Activated gamma-delta T cell treated with anti-CD3 and anti-CD28 coated beads, Interleukin-2, amount 50 U/mL, for 16 hours (primary cell): ENCODE results near the gene GP1BB.
"Not testable (repeated sequence)": the region's sequence is repeated elsewhere in the genome, so short reads cannot be mapped to it uniquely, and the experiment has no call there.

Source experiments
- DNase-seq: peaks from one replicate; pipeline ENCODE4 v3.0.0-alpha.2; 2020; ENCODE audit warnings: low read depth

The GP1BB gene

GRCh38 chr22:19723232-19723982 is at the start of gene GP1BB:
TSS of gene GP1BB (plus strand) at chr22:19723539. CDS start at chr22:19723570, 31 bp downstream.
- DNase-seq, result no peak

DNA sequence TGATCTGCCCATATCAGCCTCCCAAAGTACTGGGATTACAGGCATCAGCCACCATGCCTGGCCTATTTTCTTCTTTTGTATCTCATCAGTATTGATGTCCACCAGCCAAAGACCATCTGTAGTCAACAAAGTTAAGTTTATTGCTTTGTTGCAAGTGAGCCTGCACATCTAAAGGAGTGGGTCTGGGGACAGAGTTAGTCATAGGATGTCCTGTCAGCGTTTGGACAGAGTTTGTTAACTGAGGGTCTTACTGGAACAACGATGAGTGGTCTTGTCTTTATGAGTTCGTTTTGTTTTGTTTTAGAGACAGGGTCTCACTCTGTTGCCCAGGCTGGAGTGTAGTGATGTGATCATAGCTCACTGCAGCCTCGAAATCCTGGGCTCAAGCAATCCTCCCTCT is 49.7 kb upstream of the GP1BB start:
- no peak for DNase-seq

- no peak for DNase-seq
Observed at GRCh38 chr22:19674129-19674928, 49.0 kb upstream of the GP1BB start.

DNA sequence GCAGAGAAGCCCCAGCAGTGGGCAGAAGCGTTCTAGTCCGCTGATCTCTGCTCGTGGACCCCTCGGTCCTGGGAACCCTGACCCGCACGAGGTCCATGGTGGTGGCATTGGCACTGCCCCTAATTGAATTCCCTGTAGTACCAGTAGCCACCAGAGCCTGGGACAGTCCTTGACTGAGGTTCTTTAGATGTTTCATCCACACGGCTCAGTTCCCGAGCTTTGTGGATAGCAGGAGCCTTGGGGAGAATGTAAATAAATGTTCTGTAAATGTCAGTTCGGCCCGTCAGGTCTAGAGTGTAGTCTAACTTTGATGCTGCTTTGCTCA is 48.4 kb upstream of the GP1BB start:
- no peak for DNase-seq

DNA sequence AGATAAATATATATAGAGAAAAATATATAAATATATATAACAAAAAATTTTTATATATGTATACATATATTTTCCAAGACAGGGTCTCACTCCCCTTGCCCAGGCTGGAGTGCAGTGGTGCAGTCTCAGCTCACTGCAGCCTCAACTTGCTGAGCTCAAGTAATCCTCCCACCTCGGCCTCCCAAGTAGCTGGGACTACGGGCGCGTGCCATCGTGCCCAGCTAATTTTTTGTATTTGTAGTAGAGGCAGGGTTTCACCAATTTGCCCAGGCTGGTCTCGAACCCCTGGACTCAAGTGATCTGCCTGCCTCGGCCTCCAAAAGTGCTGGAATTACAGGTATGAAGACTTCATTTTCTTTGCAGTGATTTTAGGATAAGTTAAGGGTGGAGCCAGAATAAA is 47.9 kb upstream of the GP1BB start:
- DNase-seq, result no peak

GRCh38 chr22:19676437-19676836 is 46.9 kb upstream of the GP1BB start:
- not testable (repeated sequence) for DNase-seq

GRCh38 chr22:19678949-19679521 is 44.3 kb upstream of the GP1BB start:
- no peak for DNase-seq

- peak; percentile 7 for DNase-seq
Observed at GRCh38 chr22:19679522-19680101, 43.7 kb upstream of the GP1BB start.

- no peak for DNase-seq
Observed at GRCh38 chr22:19680287-19680881, 43.0 kb upstream of the GP1BB start.

GRCh38 chr22:19680911-19681862 is 42.2 kb upstream of the GP1BB start:
- no peak for DNase-seq

- no peak for DNase-seq
Observed at GRCh38 chr22:19681863-19682245, 41.5 kb upstream of the GP1BB start.

- DNase-seq, result no peak
Observed at GRCh38 chr22:19686946-19687345, 36.4 kb upstream of the GP1BB start.

- no peak for DNase-seq
Observed at GRCh38 chr22:19687561-19688300, 35.6 kb upstream of the GP1BB start.

DNA sequence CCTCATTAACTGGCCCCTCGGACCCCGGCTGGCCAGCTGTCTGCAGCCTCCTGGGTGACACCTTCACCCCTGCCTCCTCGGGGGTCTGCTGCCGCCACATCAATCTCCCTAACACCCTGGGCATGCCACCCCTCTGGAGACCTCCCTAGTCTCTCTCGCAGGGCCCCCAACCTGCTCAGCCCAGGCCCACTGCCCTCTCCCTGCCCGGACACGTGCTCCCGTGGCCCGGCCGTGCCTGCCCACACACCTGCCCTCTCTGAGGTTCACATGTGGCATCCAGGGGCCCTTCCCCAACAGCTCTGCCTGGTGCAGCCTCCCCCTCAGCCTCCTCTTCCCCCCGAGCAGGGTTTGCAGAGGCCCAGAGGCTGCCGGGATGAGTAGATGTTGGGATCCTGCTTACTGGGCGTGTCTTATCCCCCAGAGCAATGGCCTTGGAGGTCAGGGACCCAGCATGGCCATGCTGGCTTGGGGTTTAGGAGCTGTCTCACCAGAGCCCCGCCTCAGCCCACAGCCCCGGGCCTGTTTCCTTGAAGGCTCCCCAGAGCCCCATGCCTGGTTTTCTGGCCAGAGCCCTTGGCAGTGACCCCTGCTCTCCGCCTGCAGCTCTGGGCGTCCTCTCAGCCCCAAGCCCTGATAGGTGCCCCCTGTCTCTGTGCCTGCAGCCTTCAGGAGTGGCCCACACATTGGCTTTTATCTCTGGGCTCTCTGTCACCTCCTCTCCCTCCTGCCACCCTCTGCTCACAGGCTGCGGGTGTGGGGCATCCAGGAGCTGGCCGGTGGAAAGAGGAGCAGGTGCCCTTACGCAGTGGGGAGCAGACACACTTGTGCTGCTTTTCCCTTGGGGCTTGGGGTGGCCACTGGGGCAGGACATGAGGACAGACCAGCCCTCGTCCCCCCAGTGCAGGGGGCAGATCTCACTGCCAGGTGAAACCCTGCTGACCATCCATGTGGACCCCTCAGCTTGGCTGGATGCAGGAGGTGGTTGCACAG is 34.7 kb upstream of the GP1BB start:
- DNase-seq, result no peak

DNA sequence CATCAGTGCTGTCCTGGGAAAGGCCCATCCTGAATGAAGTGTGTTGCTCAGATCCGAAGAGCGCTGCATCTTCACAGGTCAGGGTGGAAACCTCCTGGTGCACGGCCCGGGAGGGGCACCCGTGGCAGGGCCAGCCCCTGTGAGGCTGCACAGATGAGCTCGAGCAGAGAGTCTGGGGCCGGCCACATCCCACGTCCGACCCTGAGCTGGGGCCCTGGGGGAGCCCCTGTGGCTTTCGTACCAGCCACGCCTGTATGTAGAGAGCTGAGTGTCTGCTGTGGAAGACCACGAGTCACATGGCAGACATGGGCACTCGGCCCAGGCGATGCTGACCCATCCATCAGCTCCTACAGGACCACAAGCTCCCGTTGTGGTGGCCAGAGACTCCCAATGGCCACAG is 33.9 kb upstream of the GP1BB start:
- no peak for DNase-seq

DNA sequence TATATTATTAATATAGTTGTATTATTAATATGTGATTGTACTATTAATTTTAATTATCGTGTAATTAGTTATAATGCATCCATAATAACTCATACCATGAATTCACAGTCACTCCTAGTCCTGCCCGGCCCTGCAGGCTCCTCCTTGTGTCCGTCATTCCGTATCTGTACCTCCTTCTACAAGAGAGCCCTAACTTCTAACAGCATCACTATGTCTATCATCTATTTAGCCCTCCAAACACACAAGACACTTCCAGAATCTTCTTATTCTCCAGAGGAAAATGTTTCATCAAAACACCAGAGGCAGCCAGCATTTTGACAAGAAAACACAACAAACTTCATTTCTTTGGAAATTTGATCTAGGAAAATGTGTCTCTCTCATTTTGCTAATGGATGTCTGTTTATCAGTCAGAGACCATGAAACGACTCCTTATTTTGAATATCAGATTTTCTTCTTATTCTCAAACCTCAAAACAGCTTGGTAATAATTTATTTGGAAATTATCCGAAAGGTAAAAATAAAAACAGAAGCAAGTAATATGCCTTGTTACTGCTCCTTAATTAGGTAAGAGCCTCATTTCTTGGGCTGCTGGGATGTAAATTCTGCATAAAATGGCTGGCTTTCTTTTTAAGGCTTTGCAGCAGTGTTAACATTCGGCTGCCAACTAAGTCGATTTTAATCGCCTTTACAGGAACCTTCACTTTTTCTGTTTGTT is 32.2 kb upstream of the GP1BB start:
- no peak for DNase-seq

DNA sequence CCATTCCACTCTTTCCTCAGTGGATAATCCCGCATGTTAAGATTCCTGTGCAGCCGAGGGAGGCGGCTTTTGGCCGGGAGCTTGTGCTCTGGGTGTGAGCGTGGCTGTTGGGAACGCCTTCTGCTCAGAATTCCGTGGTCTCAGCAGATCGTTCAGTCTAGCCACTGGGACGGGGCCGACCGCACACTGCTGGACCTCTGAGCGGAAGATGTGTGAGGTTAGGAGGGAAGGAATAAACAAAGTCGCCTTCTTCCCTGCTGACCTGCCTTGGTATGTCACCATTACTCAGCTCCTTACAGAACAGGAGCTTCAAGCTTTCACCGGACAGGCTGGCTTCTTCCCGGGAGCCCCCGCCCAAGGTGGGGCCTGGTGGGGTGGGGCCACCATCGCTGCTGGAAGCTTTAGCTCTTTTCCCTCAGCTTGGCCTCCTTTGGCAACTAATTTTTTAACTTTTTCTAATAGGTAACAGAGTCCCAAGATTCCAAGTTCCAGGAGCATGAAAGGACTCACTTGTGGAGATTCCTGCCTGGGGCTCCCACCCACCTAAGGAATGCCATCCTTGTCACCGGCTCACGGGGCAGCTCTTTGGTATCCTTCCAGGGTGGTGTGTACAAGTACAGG is 31.5 kb upstream of the GP1BB start:
- no peak for DNase-seq

- DNase-seq, result no peak
Observed at GRCh38 chr22:19693581-19693980, 29.8 kb upstream of the GP1BB start.
